Posterior vena cava (tissue), 2 donors: ENCODE data around the gene PRPSAP1. TPM values are rescaled to one million over a fixed set of nuclear protein-coding genes. Genes with fewer than 3 reads are reported as not detected.
A peak's percentile ranks its signal among the peaks of the same experiment; 100 is the strongest.

Experiments used
- DNase-seq: peaks from one replicate; pipeline ENCODE4 v3.0.0-alpha.2; 2020; ENCODE audit warnings: low spot score
- intact Hi-C, 2 donors: fragments of 100-400 bp; cut with DNase I; formaldehyde crosslinking; loops; one replicate each; pipeline versions ENCODE4 v1.14.1 to v1.14.2; 2022 to 2023
- long read RNA-seq, 2 donors: library from polyadenylated mRNA; unstranded; transcript quantifications; one replicate each; pipeline ENCODE4 v2.0.0, GENCODE V29; 2020 to 2021
- total RNA-seq, 2 donors: library from RNA; stranded (reverse); fragmentation: NEBNext Ultra II Directional; extraction: Animal tissue kit (Norgen Biotek cat#: 25700); gene quantifications; one replicate each; pipeline ENCODE4 v1.2.1, GENCODE V29; 2021
- donor health status: DM: yes; HTN: yes; CAD: no.
- donor health status: DM: yes; HTN: yes; CAD: no.

PRPSAP1 gene, protein sequence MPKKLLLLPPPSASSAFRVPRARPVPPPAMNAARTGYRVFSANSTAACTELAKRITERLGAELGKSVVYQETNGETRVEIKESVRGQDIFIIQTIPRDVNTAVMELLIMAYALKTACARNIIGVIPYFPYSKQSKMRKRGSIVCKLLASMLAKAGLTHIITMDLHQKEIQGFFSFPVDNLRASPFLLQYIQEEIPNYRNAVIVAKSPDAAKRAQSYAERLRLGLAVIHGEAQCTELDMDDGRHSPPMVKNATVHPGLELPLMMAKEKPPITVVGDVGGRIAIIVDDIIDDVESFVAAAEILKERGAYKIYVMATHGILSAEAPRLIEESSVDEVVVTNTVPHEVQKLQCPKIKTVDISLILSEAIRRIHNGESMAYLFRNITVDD
- total RNA-seq, result 10 to 100 TPM; 33.7 to 34.8 TPM
- long read RNA-seq, donor 1, transcript PRPSAP1-206 (10 exons, 3,660 nt), result major isoform, 19 of 26 reads
- long read RNA-seq, donor 1, partial matches to known transcripts, result 3 of 26 reads
- long read RNA-seq, donor 1, other reads (novel, unspliced or antisense), result 4 of 26 reads
- long read RNA-seq, donor 2, transcript PRPSAP1-206 (10 exons, 3,660 nt), result major isoform, 120 of 136 reads
- long read RNA-seq, donor 2, partial matches to known transcripts, result 10 of 136 reads
- long read RNA-seq, donor 2, other reads (novel, unspliced or antisense), result 6 of 136 reads

DNA sequence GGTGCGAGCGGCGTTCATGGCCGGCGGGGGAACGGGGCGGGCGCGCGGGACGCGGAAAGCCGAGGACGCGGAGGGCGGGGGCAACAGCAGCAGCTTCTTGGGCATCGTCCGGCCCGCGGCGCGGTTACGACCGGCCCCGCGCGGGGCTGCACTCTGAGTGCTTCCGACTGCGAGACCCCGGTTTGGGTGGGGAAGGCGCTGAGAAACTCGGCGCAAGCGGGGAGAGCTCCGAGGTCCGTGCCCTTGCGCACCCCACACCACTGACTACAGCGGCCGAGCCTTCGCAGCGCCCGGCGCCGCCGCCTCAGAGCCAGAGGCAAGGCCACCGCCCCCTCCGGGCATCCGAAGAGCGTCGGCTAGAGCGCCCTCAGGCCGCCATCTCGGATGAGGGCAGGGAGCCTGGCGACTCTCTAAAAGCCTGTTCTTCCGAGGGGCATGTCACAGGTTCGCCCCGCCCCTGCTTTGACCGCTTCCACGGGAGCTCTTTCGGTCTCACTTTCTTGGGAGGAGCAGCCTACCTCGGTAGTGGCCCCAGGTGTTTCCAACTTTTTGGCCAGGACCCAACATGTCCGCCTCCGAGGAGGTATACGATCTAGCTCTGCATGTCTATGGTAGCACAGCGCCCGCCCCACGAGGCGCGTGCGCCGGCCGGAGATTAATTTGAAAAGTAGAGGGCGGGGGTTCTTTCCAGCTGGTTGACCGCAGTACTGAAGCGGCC, at the start of gene PRPSAP1:
Gene PRPSAP1 (minus strand): TSS at position 318 of the 718 bp plus-strand sequence. CDS start 213 bp downstream, at position 105.
- intact Hi-C loops, result no loop called here
- peak; percentile 96 for DNase-seq

DNA sequence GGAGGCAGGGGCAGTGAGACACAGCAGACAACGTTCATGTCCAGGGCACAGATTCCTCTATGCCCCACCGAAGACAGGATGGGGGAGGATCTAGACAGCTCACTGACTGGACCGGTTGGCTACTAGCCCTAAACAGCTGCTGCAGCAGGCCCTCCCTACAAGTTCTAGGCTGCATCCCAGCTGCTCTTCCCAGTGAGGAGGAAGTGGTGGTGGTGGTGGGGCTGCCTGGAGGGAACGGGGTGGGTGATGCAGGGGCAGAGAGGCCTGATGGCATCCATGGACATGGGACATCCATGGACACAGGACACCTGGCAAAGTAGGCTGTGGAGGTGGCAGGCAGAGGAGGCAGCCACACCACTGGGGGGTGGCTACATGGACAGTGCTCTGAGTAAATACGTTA, 49.0 kb upstream of the PRPSAP1 start:
- intact Hi-C loops, result no loop called here
- no peak for DNase-seq

DNA sequence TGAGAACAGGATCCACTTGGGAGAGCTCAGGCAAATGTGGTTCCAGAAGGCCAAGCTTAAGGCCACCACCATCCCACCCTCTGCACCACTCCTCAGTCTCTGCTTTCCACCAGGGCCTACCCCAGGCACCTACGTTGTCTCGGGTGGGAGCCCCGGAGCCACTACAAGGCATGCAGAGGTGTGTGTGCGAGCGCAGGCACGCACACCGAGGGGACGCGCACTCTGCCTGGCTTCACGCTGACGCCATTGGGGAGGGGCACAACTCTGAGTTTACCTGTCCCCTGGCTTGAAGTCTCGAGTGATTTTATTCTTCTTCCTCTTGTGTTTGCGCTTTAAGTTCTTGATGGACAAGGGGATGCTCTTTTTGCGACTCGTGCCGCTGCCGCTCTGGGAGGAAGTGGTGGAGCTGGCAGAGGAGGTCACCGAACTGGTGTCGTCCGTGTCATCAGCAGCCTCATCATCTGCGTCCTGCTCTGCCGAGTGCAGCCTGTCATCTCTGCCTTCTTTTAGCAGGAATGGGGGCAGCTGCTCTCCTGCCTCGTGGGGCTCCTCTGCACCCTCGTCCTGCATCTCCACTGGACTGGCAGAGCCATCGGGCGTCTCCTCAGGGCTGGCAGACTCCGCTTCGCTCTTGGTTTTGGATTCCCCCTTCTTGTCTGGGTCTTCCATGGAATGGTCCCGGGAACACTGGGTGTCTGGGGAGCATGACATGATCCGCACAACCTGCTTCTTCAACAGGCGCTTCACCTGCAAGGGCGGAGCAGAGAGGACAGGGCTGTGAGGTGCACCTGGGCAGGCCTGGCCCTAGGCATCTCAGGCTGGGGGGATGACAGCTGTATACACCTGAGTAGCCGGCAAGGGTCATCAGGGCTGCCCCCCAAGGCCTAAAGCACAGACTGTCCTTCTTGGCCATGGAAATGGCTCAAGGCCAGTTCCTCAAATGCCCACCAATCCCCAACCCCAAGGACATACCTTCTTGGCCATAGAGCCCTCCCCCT, 45.8 kb upstream of the PRPSAP1 start:
- DNase-seq, result no peak
- intact Hi-C loops, result loop anchor here (5.0 to 10.0 kb wide), 2 partner anchors 97 to 275 kb away; no protein-coding TSS in a partner anchor

DNA sequence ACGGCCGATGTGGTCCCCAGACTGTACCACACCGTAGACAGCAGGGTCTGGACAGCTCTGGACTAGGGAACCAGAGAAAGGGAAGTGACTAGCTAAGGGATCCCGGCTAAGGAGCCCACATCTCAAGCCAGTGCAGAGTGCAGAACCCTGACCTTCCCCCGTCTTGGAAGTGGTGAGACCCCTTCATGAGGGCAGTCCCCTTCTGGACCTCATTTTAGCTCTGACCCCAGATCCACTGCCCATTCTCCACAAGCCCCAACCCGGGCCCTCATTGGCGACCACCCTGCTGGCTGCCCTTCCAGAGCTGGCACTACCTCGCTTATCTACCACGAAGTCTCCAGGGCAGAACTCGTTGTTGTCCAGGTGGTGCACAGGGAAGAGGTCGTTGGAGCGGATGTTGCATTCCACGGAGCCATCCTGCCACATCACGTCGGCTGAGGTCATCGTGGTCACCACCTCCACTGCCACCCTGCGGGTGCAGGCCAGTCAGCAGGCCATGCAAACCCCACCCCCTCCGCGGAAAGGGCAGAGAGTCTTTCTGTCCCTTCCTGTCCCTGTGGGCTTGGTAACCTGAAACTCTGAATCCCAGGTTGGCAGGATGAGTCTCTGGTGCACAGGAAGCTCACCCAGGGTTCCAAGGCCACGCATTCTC, 44.9 kb upstream of the PRPSAP1 start:
- intact Hi-C loops, result loop anchor here (5.0 to 10.0 kb wide), 2 partner anchors 96 to 274 kb away; no protein-coding TSS in a partner anchor
- DNase-seq, result peak; percentile 72

DNA sequence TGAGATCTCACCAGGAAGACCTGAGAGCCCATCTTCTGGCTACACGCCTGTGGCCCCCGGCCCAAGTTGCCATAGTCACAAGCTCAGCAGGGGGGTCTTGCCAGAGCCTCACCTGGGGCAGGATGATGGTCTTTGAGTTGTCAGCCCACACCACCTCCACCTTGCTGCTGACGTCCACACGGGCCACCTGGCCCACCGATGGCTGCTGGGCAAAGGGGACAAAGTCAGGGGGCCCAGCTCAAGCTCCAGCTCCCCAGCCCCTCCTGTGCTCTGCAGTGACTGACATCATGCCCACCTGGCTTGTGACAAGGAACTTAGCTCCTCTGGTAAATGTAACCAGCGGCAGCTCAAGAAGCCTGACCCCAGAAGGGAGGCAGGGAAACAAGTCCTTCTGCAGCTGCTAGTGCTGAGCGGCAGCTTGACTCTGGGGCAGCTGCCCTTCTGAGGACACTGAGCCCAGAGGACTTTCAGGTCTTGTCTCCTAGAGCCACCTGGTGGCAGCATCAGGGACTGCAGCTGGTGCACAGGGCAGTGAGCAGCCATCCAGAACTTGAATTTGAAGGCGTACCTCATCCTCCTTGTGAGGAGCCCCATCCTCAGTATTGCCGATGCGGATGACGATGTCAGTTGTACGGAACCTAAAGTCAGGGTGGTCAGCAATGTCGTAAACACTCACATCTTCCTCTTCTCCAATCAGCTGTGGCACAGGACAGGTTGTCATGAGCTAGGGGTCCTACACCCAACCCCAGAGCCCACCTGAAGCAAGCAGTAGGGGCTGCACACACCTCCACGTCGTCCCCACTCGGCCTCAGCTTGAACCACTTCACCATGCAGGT, 44.2 kb upstream of the PRPSAP1 start:
- intact Hi-C loops, result loop anchor here (5.0 to 10.0 kb wide), 2 partner anchors 96 to 273 kb away; no protein-coding TSS in a partner anchor
- peak; percentile 97 for DNase-seq

DNA sequence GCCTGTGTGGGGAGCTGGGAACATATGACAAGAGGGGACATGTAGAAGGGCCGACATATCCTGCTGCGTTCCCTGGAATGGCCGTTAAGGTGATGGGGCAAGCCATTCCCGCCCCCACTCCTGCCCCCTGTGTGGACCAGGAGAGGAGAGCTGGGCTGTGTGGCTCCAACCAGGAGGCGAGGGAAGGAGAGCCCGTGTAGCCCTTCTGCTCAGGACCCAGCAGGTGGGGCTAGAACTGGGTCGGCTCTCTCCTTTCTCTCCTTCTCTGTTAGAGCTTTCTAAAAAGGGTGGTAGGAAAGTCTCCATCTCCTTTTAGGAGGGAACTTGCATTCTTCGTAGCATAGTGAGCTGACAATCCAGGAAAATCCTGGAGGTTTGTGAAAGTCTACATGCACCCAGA, 43.5 kb upstream of the PRPSAP1 start:
- DNase-seq, result no peak
- intact Hi-C loops, result loop anchor here (5.0 to 10.0 kb wide), 2 partner anchors 95 to 272 kb away; no protein-coding TSS in a partner anchor

DNA sequence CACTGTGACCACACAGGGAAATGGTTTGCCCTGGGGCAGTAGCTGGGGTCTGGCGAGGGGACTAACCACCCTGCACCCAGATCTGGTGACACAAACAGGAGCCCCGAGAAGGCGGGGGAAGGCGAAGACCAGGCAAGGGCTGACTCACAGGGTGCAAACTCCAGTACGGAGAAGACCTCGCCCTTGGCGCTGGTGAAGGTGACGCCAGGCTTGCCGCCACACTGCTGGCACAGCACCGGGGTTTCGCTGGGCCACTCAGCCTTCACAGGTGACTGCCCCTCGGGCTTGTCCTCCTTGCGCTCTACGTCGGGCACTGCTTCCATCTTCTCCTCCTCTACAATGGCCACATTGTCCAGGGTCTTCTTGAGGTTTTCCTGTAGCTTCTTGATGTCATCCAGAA, 42.3 kb upstream of the PRPSAP1 start:
- DNase-seq, result no peak
- intact Hi-C loops, result loop anchor here (5.0 to 10.0 kb wide), 2 partner anchors 94 to 271 kb away; no protein-coding TSS in a partner anchor

DNA sequence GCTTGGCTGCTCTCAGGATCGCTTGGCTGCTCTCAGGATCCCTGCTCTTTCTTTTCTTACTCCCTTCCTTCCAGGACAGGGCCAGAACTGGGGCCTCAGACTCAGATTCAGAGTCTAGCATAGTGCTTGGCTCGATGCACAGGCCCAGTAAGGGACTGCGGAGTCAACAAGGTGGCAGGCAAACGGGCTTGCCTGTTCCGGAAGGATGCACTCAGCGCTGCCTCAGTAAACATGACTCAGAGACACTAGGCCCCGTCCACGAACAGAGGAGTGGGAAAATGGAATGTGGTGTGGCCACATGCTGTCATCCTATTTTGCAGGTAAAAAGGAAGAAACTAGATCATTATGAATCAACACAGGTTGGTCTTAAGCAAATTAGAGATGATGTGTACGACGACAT, 40.5 kb upstream of the PRPSAP1 start:
- no peak for DNase-seq

DNA sequence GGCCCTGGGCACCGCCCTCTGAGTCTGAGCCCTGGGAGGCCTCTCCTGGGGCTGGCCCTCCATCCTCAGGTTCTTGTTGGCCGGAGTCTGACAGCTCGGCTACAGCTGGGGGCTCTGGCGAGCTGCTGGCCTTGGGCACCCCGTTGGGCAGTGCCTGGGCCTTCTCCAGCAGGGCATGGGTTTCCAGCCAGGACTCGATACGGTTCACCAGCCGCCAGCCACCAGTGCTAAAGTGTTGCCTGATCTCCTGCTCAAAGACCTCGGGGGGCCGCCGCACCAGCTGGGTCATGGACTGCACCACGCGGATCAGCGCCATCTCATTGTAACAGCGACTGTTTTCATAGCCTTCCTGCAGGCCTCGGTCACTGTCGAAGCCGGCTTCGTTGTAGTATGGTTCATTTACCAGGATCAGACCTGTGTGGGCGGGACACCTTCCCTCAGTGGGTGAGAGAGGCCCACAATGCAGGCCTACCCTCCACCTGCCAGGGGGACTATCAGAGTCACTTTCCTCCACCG, 37.5 kb upstream of the PRPSAP1 start:
- intact Hi-C loops, result loop anchor here in 1 of 2 donors (10.0 kb wide), 1 partner anchor 266 kb away; no protein-coding TSS in a partner anchor
- no peak for DNase-seq

More for the DNA sequence above, 40.5 kb upstream of the PRPSAP1 start:
- intact Hi-C loops, result loop anchor here in 1 of 2 donors (10.0 kb wide), 1 partner anchor 269 kb away; no protein-coding TSS in a partner anchor

DNA sequence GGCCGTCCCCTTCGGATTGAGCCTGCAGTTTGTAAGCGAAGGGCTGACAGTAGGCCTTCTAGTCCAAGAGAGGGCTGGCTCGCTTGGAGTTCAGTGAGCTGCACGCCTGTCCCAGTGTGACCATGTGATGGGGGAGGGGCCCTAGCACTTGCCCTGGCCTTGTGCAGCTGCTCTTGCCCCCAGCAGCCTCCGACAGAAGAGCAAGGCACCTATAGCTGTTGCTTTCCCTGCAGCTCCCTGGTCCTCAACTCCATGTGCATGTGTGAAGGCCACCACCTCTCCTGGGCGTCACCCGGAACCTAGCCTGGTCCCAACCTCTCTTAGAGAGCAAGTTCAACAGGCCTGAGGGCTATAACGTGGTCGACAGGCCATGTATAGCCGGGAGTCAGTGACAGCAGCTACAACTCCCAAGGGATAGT, 36.3 kb upstream of the PRPSAP1 start:
- DNase-seq, result no peak
- intact Hi-C loops, result loop anchor here in 1 of 2 donors (10.0 kb wide), 1 partner anchor 265 kb away; no protein-coding TSS in a partner anchor

DNA sequence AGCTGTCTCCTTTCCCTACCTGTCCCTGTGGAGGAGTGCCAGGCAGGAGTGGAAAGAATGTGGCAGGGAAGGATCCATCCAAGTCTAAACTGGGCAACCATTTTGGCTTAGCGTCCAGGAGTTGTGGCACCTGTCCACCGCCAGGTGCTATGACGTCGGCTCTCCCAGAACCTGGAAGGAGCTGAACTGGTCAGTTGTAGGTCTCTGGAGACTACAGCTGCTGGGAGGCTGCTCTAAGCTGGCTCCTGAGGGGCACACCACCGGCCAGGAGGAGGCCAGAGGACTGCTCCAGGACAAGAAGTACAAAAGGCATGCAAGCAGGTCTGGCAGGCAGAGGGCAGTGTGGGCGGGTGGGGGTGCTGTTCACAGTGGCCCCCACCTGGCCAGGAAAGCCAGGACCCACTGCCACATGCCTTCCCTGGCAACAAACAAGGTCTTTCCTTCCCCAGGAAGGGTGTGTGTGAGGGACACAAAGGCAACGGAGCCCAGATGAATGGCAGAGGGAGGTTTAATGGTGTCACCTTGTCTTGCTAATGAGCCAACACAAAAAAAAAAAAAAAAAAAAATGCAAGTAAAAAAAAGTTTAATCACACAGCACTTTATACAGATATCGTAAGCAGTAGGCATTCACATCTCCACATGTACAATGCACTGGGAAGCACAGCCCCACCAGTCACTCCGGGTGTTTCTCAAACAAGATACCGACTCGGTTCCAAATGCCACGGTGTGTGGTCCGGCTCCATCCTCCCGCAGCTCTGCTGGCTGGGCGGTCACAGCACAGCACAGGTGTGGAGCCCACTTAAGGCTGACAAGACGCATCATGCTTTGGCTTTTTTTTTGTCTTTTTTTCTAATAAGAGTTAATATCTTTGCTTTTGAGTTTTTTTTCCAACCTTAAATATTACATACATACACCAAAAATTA, 35.5 kb upstream of the PRPSAP1 start:
- DNase-seq, result no peak
- intact Hi-C loops, result no loop called here

DNA sequence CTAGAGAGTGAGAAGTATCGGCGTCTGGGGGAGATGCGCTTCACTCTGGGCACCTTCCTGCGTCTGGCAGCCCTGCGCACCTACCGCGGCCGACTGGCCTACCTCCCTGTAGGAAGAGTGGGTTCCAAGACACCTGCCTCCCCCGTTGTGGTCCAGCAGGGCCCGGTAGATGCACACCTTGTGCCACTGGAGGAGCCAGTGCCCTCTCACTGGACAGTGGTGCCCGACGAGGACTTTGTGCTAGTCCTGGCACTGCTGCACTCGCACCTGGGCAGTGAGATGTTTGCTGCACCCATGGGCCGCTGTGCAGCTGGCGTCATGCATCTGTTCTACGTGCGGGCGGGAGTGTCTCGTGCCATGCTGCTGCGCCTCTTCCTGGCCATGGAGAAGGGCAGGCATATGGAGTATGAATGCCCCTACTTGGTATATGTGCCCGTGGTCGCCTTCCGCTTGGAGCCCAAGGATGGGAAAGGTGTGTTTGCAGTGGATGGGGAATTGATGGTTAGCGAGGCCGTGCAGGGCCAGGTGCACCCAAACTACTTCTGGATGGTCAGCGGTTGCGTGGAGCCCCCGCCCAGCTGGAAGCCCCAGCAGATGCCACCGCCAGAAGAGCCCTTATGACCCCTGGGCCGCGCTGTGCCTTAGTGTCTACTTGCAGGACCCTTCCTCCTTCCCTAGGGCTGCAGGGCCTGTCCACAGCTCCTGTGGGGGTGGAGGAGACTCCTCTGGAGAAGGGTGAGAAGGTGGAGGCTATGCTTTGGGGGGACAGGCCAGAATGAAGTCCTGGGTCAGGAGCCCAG, 33.5 kb upstream of the PRPSAP1 start:
- no peak for DNase-seq
- intact Hi-C loops, result no loop called here

DNA sequence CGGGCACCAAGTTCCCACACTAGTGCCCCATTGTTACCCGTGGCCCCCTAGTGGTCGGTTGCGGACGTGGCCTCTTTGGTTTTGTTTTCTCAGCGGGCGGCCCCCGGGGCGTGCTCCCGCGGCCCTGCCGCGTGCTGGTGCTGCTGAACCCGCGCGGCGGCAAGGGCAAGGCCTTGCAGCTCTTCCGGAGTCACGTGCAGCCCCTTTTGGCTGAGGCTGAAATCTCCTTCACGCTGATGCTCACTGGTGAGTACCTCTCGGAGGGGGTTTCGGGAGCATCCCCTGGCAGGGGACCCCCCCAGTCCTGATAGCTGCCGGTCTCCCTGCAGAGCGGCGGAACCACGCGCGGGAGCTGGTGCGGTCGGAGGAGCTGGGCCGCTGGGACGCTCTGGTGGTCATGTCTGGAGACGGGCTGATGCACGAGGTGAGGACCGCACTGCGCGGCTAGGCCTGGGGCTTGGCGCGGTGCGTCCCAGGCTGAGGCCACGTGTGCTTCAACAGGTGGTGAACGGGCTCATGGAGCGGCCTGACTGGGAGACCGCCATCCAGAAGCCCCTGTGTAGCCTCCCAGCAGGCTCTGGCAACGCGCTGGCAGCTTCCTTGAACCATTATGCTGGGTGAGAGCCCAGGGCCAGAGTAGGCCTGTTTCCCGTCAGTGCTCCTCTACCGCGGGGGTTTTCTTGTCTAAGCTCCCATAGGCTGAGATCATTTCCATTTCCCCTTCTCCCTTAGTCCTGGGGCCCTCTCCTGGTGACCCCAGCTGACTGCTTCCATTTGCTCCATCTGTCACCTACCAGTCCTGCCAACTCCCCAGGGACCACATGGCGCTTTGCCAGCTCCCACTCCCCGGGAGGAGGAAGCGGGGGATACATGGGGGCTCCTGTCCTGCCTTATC, 32.4 kb upstream of the PRPSAP1 start:
- intact Hi-C loops, result no loop called here
- DNase-seq, result peak; percentile 94
